ENCODE data around the gene GARIN3. TPM values are rescaled to one million over a fixed set of nuclear protein-coding genes. Genes with fewer than 3 reads are reported as not detected.

The GARIN3 gene
- total RNA-seq, 1 experiment from 2014 or later: not detected

- H3K4me1 ChIP-seq (ENCODE audit: control insufficient read depth, insufficient read depth, low read length): no peaks in the 10 kb centered on the region
- no peak overlapping the region for H3K4me3 ChIP-seq (ENCODE audit: low read depth in 2 of 2, low read length in 2 of 2)
- ATAC-seq (no peak), DNase-seq (ENCODE audit: low read depth, low spot score) (no peak)
- ChIA-PET CTCF (no interaction called here), POLR2A (no interaction called here)
- H3K27me3 ChIP-seq (ENCODE audit: control insufficient read depth, insufficient read depth, low read length): no peaks in the 10 kb centered on the region; the same call in none of the 2 replicates
- TF ChIP-seq CTCF (IDR thresholded peaks at IDR 0.05): no peak
- TF ChIP-seq REST (IDR thresholded peaks at IDR 0.05; ENCODE audit: insufficient read depth in 1 of 2, low read depth in 2 of 2, low read length in 1 of 2): no peak
- no peak for TF ChIP-seq POLR2AphosphoS5 (IDR thresholded peaks at IDR 0.05; ENCODE audit: low read depth, low read length)
- TF ChIP-seq TCF7L2 (IDR thresholded peaks at IDR 0.05; ENCODE audit: low read depth, low read length): no peak
- no peak for TF ChIP-seq SIN3A (IDR thresholded peaks at IDR 0.05; ENCODE audit: borderline replicate concordance, insufficient read depth, low read depth, low read length)
- in situ Hi-C loops (cut with HindIII; ENCODE audit: low pct_unique_long_range_greater_than_20kb, low sequenced_read_pairs) (no loop called here), intact Hi-C loops (cut with micrococcal nuclease; ENCODE audit: unreplicated experiment) (no loop called here)
- H3K9me3 ChIP-seq (ENCODE audit: control insufficient read depth, insufficient read depth, low read depth, low read length): no peaks in the 10 kb centered on the region
- H3K27ac ChIP-seq (ENCODE audit: low read length): no peak overlapping the region
- no peaks in the 10 kb centered on the region for H3K36me3 ChIP-seq (ENCODE audit: control insufficient read depth, insufficient read depth, low read length)
- BruUV-seq (replicated peaks): no TSS peak
Observed at GRCh38 chr5:157160001-157160400, 6.1 kb downstream of the GARIN3 start.

GRCh38 chr5:157159209-157159751 lies 6.8 kb downstream of the GARIN3 start:
- ATAC-seq: no peak
- TF ChIP-seq REST (IDR thresholded peaks at IDR 0.05; ENCODE audit: insufficient read depth in 1 of 2, low read depth in 2 of 2, low read length in 1 of 2) (no peak), CTCF (IDR thresholded peaks at IDR 0.05) (no peak), SIN3A (IDR thresholded peaks at IDR 0.05; ENCODE audit: borderline replicate concordance, insufficient read depth, low read depth, low read length) (no peak), TCF7L2 (IDR thresholded peaks at IDR 0.05; ENCODE audit: low read depth, low read length) (no peak), POLR2AphosphoS5 (IDR thresholded peaks at IDR 0.05; ENCODE audit: low read depth, low read length) (no peak)
- no peaks in the 10 kb centered on the region; the same call in none of the 2 replicates for H3K27me3 ChIP-seq (ENCODE audit: control insufficient read depth, insufficient read depth, low read length)

More at GRCh38 chr5:157159209-157159751, 6.8 kb downstream of the GARIN3 start:
- BruUV-seq (replicated peaks): no TSS peak
- Histone ChIP-seq H3K36me3 (ENCODE audit: control insufficient read depth, insufficient read depth, low read length) (no peaks in the 10 kb centered on the region), H3K27ac (ENCODE audit: low read length) (no peak overlapping the region), H3K9me3 (ENCODE audit: control insufficient read depth, insufficient read depth, low read depth, low read length) (no peaks in the 10 kb centered on the region), H3K4me1 (ENCODE audit: control insufficient read depth, insufficient read depth, low read length) (no peaks in the 10 kb centered on the region), H3K4me3 (ENCODE audit: low read depth in 2 of 2, low read length in 2 of 2) (no peak overlapping the region)
- in situ Hi-C loops (cut with HindIII; ENCODE audit: low pct_unique_long_range_greater_than_20kb, low sequenced_read_pairs) (no loop called here), intact Hi-C loops (cut with micrococcal nuclease; ENCODE audit: unreplicated experiment) (no loop called here)
- CTCF ChIA-PET: no interaction called here
- DNase-seq (ENCODE audit: low read depth, low spot score): no peak
- POLR2A ChIA-PET: no interaction called here
